Measurements from ENCODE around the gene CENPM.

CENPM gene

GRCh38 chr22:41946629-41947423 is at the start of gene CENPM:
Gene CENPM (minus strand): TSS chr22:41947152. CDS start chr22:41947076, 76 bp downstream.
- peak; percentile 82 for DNase-seq (ENCODE audit: low read depth, low spot score)

GRCh38 chr22:41995211-41995610 is 48.3 kb upstream of the CENPM start:
- no peak for DNase-seq (ENCODE audit: low read depth, low spot score)

- DNase-seq (ENCODE audit: low read depth, low spot score), result no peak
These were observed 45.5 kb upstream of the CENPM start for GRCh38 chr22:41992496-41992895.

GRCh38 chr22:41991111-41991510 is 44.2 kb upstream of the CENPM start:
- DNase-seq (ENCODE audit: low read depth, low spot score), result no peak

GRCh38 chr22:41989246-41989645 is 42.3 kb upstream of the CENPM start:
- no peak for DNase-seq (ENCODE audit: low read depth, low spot score)

GRCh38 chr22:41987276-41987675 is 40.3 kb upstream of the CENPM start:
- no peak for DNase-seq (ENCODE audit: low read depth, low spot score)

GRCh38 chr22:41983513-41984405 is 36.8 kb upstream of the CENPM start:
- no peak for DNase-seq (ENCODE audit: low read depth, low spot score)

- no peak for DNase-seq (ENCODE audit: low read depth, low spot score)
These were observed 35.9 kb upstream of the CENPM start for GRCh38 chr22:41982865-41983264.

- DNase-seq (ENCODE audit: low read depth, low spot score), result no peak
These were observed 32.7 kb upstream of the CENPM start for GRCh38 chr22:41979423-41980250.

GRCh38 chr22:41978732-41979131 is 31.8 kb upstream of the CENPM start:
- DNase-seq (ENCODE audit: low read depth, low spot score), result no peak

- DNase-seq (ENCODE audit: low read depth, low spot score), result no peak
These were observed 30.1 kb upstream of the CENPM start for GRCh38 chr22:41976961-41977566.

GRCh38 chr22:41976070-41976901 is 29.3 kb upstream of the CENPM start:
- DNase-seq (ENCODE audit: low read depth, low spot score), result no peak

GRCh38 chr22:41975299-41976069 is 28.5 kb upstream of the CENPM start:
- DNase-seq (ENCODE audit: low read depth, low spot score), result no peak

GRCh38 chr22:41974691-41975290 is 27.8 kb upstream of the CENPM start:
- no peak for DNase-seq (ENCODE audit: low read depth, low spot score)

- DNase-seq (ENCODE audit: low read depth, low spot score), result no peak
These were observed 24.5 kb upstream of the CENPM start for GRCh38 chr22:41971431-41971830.

- DNase-seq (ENCODE audit: low read depth, low spot score), result no peak
These were observed 23.6 kb upstream of the CENPM start for GRCh38 chr22:41970601-41971000.

- DNase-seq (ENCODE audit: low read depth, low spot score), result no peak
These were observed 22.2 kb upstream of the CENPM start, which contains the start of gene SEPTIN3 for GRCh38 chr22:41969110-41969646. Gene SEPTIN3 (plus strand): TSS chr22:41969443. CDS start chr22:41971493, 2,050 bp downstream.

GRCh38 chr22:41968601-41969000 is 21.6 kb upstream of the CENPM start:
- no peak for DNase-seq (ENCODE audit: low read depth, low spot score)

All from smooth muscle cell of the brain vasculature (primary cell).